GM23338 (cell line): ENCODE measurements around the gene SLC24A1. TPM values are rescaled to one million over a fixed set of nuclear protein-coding genes. Genes with fewer than 3 reads are reported as not detected.

ENCODE experiments used
- ATAC-seq: fragments of 200-7000 bp; cut with Tn5 transposase; 3 replicates; pipeline ENCODE4 v1.9.1; 2020
- DNase-seq: peaks from one replicate; pipeline ENCODE4 v3.0.0-alpha.2; 2015; ENCODE audit warnings: low spot score
- H2AFZ ChIP-seq: fragments of 200-600 bp; sonication (generic); 2 replicates; pipeline ENCODE4 v1.8.0; 2016; ENCODE audit warnings: antibody characterized with exemption, mild to moderate bottlenecking, moderate library complexity
- H3F3A ChIP-seq: fragments of 200-600 bp; sonication (generic); replicated peaks from 2 replicates; pipeline ENCODE4 v1.8.0; 2017; ENCODE audit warnings: antibody characterized with exemption, mixed run types, low read depth
- H3K27ac ChIP-seq: fragments of 200-600 bp; sonication (generic); 2 replicates; pipeline ENCODE4 v1.6.1; 2016; ENCODE audit warnings: low read depth
- H3K27me3 ChIP-seq: fragments of 200-600 bp; sonication (generic); 2 replicates; pipeline ENCODE4 v1.8.0; 2016; ENCODE audit warnings: mild to moderate bottlenecking, mixed run types, moderate library complexity; ENCODE audit not compliant: insufficient read depth
- H3K36me3 ChIP-seq: fragments of 200-600 bp; sonication (generic); 2 replicates; pipeline ENCODE4 v1.8.0; 2016; ENCODE audit warnings: mild to moderate bottlenecking; ENCODE audit not compliant: insufficient read depth
- H3K4me1 ChIP-seq: fragments of 200-600 bp; sonication (generic); 2 replicates; pipeline ENCODE4 v1.8.0; 2016; ENCODE audit warnings: mild to moderate bottlenecking, moderate library complexity; ENCODE audit not compliant: insufficient read depth
- H3K4me2 ChIP-seq: fragments of 200-600 bp; sonication (generic); 2 replicates; pipeline ENCODE4 v1.7.1; 2017; ENCODE audit warnings: mixed run types
- H3K4me3 ChIP-seq: fragments of 200-600 bp; sonication (generic); 2 replicates; pipeline ENCODE4 v1.6.1; 2016; ENCODE audit warnings: mixed run types
- H3K79me2 ChIP-seq: fragments of 200-600 bp; sonication (generic); replicated peaks from 2 replicates; pipeline ENCODE4 v1.8.0; 2017; ENCODE audit warnings: mild to moderate bottlenecking; ENCODE audit not compliant: insufficient read depth
- H3K9me2 ChIP-seq: fragments of 200-600 bp; sonication (generic); 2 replicates; pipeline ENCODE4 v1.8.0; 2017; ENCODE audit not compliant: insufficient read depth
- H4K20me1 ChIP-seq: fragments of 200-600 bp; sonication (generic); replicated peaks from 2 replicates; pipeline ENCODE4 v1.8.0; 2017; ENCODE audit warnings: mild to moderate bottlenecking; ENCODE audit not compliant: insufficient read depth
- H3K27ac Mint-ChIP-seq: 2 replicates; pipeline ENCODE4 v1.8.0; 2020; ENCODE audit warnings: inconsistent platforms, mild to moderate bottlenecking, moderate library complexity, mixed read lengths
- H3K27me3 Mint-ChIP-seq: 3 replicates; pipeline ENCODE4 v1.8.0; 2022; ENCODE audit warnings: low read depth, mild to moderate bottlenecking, moderate library complexity, mixed read lengths, inconsistent platforms; ENCODE audit not compliant: insufficient read depth, poor library complexity
- H3K36me3 Mint-ChIP-seq: 3 replicates; pipeline ENCODE4 v1.8.0; 2021; ENCODE audit warnings: low read depth, mild to moderate bottlenecking, inconsistent platforms, moderate library complexity, mixed read lengths
- H3K4me1 Mint-ChIP-seq: 3 replicates; pipeline ENCODE4 v1.8.0; 2020; ENCODE audit warnings: mild to moderate bottlenecking, inconsistent platforms, mixed read lengths
- H3K4me3 Mint-ChIP-seq: 3 replicates; pipeline ENCODE4 v1.8.0; 2021; ENCODE audit warnings: moderate library complexity, mild to moderate bottlenecking, inconsistent platforms, mixed read lengths
- H3K9me3 Mint-ChIP-seq: 3 replicates; pipeline ENCODE4 v1.8.0; 2020; ENCODE audit warnings: moderate library complexity, mild to moderate bottlenecking, inconsistent platforms, mixed read lengths
- CREB1 ChIP-seq: fragments of 250-450 bp; sonication (Bioruptor Pico); IDR thresholded peaks from 2 replicates; pipeline ENCODE4 v1.5.0; 2020; ENCODE audit warnings: low read depth, mild to moderate bottlenecking, moderate library complexity
- STAT1 ChIP-seq: IDR thresholded peaks from one replicate; pipeline ENCODE4 v1.6.1; 2016; ENCODE audit warnings: antibody characterized with exemption; ENCODE audit not compliant: unreplicated experiment
- ZNF114 ChIP-seq: fragments of 250-450 bp; sonication (Bioruptor Pico); IDR thresholded peaks from 2 replicates; pipeline ENCODE4 v1.5.0; 2020; ENCODE audit warnings: mild to moderate bottlenecking, moderate library complexity
- ZNF331 ChIP-seq: fragments of 250-450 bp; sonication (Bioruptor Pico); IDR thresholded peaks from 2 replicates; pipeline ENCODE4 v1.5.0; 2020; ENCODE audit warnings: low read depth, mild to moderate bottlenecking, moderate library complexity
- polyA plus RNA-seq: library from polyadenylated mRNA; unstranded; fragments of >200 nt; fragmentation: Nextera tagmentation; extraction: Ambion mirVana; gene quantifications from 2 replicates; pipeline ENCODE4 v1.2.1, GENCODE V29; 2016
- total RNA-seq: library from RNA; depleted of rRNA; stranded (reverse); fragments of >200 nt; shearing (Covaris generic); gene quantifications from 2 replicates; pipeline ENCODE4 v1.2.3, GENCODE V29; 2014
- TF ChIP-seq, protein P1 (sequence below), 2 experiments: fragments of 200-600 bp in 1 of 2; sonication (generic) in 1 of 2; conservative IDR thresholded peaks; 2 replicates each; pipeline versions ENCODE4 v1.5.1 to v1.6.1; 2016 to 2017; ENCODE audit warnings: antibody characterized with exemption in 2 of 2, low read depth in 2 of 2, mild to moderate bottlenecking in 2 of 2, moderate library complexity in 1 of 2

The SLC24A1 gene
- total and polyA plus RNA-seq, 2 experiments from 2014 or later: 1.6 to 4.5 TPM

GRCh38 chr15:65610871-65611718 lies 10.6 kb upstream of the SLC24A1 start, which contains the start of gene INTS14 (continued):
- TF ChIP-seq CREB1 (CRISPR knock-in tag) (peak; percentile 72), ZNF114 (CRISPR knock-in tag) (no peak)
- TF ChIP-seq, protein P1, sequence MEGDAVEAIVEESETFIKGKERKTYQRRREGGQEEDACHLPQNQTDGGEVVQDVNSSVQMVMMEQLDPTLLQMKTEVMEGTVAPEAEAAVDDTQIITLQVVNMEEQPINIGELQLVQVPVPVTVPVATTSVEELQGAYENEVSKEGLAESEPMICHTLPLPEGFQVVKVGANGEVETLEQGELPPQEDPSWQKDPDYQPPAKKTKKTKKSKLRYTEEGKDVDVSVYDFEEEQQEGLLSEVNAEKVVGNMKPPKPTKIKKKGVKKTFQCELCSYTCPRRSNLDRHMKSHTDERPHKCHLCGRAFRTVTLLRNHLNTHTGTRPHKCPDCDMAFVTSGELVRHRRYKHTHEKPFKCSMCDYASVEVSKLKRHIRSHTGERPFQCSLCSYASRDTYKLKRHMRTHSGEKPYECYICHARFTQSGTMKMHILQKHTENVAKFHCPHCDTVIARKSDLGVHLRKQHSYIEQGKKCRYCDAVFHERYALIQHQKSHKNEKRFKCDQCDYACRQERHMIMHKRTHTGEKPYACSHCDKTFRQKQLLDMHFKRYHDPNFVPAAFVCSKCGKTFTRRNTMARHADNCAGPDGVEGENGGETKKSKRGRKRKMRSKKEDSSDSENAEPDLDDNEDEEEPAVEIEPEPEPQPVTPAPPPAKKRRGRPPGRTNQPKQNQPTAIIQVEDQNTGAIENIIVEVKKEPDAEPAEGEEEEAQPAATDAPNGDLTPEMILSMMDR (conservative IDR thresholded peaks at IDR 0.05; ENCODE audit: low read depth in 2 of 2): peak; percentile 43 to 80

- H3K4me3 ChIP-seq: peak overlapping the region; percentile 78
- ATAC-seq (peak; percentile 9), DNase-seq (peak; percentile 24)
- Mint-ChIP-seq H3K4me1 (peaks cover 14% of the 10 kb centered on the region), H3K27ac (peak overlapping the region; percentile 97), H3K9me3 (no peaks in the 10 kb centered on the region), H3K4me3 (peak overlapping the region; percentile 98), H3K36me3 (peaks cover 2% of the 10 kb centered on the region; the same call in 2 of the 3 replicates), H3K27me3 (peaks cover 7% of the 10 kb centered on the region)
- TF ChIP-seq STAT1: no peak
- peaks cover 35% of the 10 kb centered on the region for H3K79me2 ChIP-seq
- H3K27me3 ChIP-seq: no peaks in the 10 kb centered on the region
- H3F3A ChIP-seq: peaks cover 12% of the 10 kb centered on the region; the same call in 1 of the 2 replicates
- peak overlapping the region; percentile 70 for H2AFZ ChIP-seq
- H4K20me1 ChIP-seq: no peaks in the 10 kb centered on the region
- H3K9me2 ChIP-seq: no peaks in the 10 kb centered on the region
- peak overlapping the region; percentile 69 for H3K4me2 ChIP-seq
- peak overlapping the region; percentile 96 for H3K27ac ChIP-seq
- H3K36me3 ChIP-seq: no peaks in the 10 kb centered on the region
- H3K4me1 ChIP-seq: peaks cover 17% of the 10 kb centered on the region
These were observed 9.7 kb upstream of the SLC24A1 start for GRCh38 chr15:65611888-65612615.

DNA sequence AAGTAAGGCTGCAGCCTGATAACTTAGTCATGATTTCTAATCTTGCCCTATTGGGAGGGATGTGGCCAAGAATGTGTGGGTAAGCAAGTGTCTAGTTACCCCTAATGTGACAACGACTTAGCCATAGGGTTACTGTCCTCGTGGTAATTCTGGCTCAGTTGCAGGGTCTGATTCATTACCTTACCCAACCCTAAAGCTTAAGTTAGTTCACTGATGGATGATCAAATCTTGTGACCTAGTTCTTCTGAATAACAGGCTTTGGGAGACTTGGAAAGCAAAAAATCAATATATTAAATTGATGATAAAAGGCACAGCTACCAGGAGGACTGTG lies 9.2 kb upstream of the SLC24A1 start:
- H3K27ac Mint-ChIP-seq: 0 out of 2 replicates have a peak overlapping the region, but pooled peaks have one; percentile 97
- H3K4me3 Mint-ChIP-seq: peak overlapping the region; percentile 98; the same call in 1 of the 3 replicates
- no peaks in the 10 kb centered on the region for H3K36me3 ChIP-seq
- ATAC-seq (no peak), DNase-seq (no peak)
- H2AFZ ChIP-seq: no peak overlapping the region
- H3K27me3 Mint-ChIP-seq: peaks cover 7% of the 10 kb centered on the region
- no peaks in the 10 kb centered on the region for H3K27me3 ChIP-seq
- peaks cover 14% of the 10 kb centered on the region for H3K4me1 Mint-ChIP-seq
- H4K20me1 ChIP-seq: no peaks in the 10 kb centered on the region
- H3K36me3 Mint-ChIP-seq: peaks cover 2% of the 10 kb centered on the region; the same call in 2 of the 3 replicates
- no peak overlapping the region; the same call in 1 of the 2 replicates for H3K27ac ChIP-seq
- peaks cover 31% of the 10 kb centered on the region for H3K79me2 ChIP-seq
- peaks cover 17% of the 10 kb centered on the region for H3K4me1 ChIP-seq
- no peak overlapping the region for H3K4me2 ChIP-seq
- H3F3A ChIP-seq: peaks cover 12% of the 10 kb centered on the region; the same call in 1 of the 2 replicates
- H3K9me2 ChIP-seq: no peaks in the 10 kb centered on the region
- no peaks in the 10 kb centered on the region for H3K9me3 Mint-ChIP-seq
- no peak overlapping the region for H3K4me3 ChIP-seq
- no peak for TF ChIP-seq ZNF331 (CRISPR knock-in tag)
